Putamen (tissue), 1 donor: Measurements from ENCODE around the gene PHOSPHO1.
"Not testable (repeated sequence)": the region's sequence is repeated elsewhere in the genome, so short reads cannot be mapped to it uniquely, and the experiment has no call there.

Experiments
- DNase-seq: peaks from one replicate; pipeline ENCODE4 v3.0.0-alpha.2; 2016; ENCODE audit warnings: low spot score

PHOSPHO1 gene, protein sequence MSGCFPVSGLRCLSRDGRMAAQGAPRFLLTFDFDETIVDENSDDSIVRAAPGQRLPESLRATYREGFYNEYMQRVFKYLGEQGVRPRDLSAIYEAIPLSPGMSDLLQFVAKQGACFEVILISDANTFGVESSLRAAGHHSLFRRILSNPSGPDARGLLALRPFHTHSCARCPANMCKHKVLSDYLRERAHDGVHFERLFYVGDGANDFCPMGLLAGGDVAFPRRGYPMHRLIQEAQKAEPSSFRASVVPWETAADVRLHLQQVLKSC

DNA sequence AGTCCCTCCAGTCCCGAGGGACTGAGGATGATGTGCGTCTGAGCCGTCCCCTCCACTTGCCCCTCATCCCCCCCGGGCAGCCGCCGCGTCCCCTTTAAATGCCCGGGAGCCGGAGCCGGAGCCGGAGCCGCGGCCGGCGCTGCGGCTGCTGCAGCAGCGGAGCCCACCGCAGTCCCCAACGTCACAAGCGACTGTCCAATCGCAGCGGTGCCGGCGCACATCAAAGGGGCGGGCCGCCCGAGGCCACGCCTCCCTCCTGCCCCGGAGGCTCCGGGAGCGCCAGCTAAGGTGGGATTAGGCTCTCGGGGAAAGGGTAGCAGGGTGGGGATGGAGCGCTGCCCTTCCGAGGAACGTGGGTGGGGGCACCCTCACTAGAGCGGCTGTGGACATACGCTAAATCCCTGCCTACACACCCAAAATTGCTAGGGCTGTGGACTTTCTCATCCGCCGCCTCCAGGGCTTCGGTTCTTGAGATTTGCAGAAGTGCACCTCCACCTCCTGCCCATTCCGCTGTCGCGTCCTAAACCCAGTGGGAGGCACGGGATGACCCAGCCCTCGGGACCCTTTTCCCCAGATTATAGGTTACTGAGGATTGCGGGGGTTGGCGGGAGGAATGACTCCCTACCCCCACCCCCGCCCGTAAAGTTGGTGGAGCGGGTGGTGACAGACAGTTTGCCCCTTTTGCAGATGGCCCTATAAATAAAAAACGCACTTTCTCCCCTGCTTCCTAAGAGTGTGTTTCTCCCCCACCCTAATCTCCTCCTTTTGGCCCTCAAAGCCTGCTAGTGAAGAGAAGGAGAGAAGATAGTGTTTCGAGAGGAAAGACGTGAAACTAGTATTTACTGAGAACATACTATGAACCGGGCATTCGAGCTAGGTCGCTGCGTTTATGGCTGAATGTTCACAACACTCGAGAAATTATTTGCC is at the start of gene PHOSPHO1:
Gene PHOSPHO1, minus strand, starts transcription at position 152 of the 927 bp plus-strand sequence. CDS start 4,096 bp downstream, outside the sequence.
- DNase-seq, result peak; percentile 79

DNA sequence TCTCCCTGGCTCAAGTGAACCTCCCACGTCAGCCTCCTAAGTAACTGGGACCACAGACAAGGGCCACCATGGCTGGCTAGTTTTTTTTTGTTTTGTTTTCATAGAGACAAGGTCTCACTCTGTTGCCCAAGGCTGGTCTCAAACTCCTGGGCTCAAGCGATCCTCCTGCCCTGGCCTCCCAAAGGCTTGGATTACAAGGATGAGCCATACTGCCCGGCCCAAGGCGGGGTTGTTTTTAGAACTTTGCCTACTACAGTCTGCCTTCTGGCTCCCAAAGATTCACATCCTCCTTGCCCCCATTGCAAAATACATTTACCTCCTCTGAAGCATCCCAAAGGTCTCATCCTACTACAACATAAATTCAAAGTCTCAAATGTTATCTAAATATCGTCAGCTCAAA is 49.5 kb upstream of the PHOSPHO1 start:
- no peak for DNase-seq

DNA sequence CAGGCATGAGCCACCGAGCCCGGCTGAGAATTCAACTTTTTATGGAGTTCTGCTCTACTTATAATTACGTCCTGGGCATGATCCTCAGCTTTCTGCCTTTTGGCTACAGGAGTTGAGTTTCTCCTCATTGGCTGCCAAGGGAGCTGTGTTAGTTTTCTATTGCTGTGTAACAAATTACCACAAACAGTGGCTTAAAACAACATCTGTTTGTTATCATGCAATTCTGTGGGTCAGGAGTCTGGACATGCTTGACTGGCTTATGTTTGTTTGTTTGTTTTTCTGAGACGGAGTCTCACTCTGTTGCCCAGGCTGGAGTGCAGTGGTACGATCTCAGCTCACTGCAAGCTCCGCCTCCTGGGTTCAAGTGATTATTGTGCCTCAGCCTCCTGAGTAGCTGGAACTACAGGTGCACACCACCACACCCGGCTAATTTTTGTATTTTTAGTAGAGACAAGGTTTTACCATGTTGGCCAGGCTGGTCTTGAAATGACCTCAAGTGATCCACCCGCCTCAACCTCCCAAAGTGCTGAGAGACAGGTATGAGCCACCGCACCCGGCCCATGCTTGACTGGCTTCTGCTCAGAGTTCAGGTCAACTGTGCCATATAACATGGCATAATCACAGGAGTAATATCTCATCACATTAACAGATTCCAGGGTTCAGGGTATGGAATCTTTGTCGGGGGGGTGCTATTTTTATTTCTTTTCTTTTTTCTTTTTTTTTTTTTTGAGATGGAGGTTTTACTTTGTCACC is 48.9 kb upstream of the PHOSPHO1 start:
- DNase-seq, result not testable (repeated sequence)

DNA sequence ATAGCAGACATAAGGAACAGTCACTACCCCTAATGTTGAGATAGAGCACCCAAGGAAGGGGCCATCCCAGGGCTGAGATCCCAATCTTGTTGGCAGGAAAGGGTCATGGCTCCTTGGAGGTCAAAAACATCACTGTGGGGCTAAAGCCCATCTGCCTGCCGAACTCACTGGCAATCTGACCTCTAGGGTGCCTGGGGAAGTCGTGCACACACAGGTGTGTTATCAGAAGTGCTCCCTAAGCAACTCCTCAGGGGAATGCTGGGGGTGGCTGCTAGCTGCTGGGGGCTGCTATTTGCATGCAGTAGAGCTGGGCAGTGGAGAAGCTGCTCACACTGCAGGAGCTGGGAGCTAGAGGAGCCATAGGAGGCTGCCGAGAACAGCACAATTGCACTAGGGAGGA is 47.5 kb upstream of the PHOSPHO1 start:
- no peak for DNase-seq

DNA sequence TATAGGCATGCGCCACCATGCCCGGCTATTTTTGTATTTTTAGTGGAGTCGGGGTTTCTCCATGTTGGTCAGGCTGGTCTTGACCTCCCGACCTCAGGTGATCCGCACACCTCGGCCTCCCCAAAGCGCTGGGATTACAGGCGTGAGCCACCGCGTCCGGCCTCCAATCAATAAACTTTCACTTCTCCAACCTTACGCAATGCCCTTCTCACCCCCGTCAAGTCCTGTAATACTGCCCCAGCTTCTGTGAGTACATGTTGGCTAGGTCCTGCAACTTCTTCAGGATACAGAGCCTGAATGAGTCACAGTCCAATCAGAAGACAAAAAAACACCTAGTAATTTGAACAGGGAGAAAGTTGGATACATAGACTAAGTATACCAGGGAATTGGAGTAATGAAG is 47.1 kb upstream of the PHOSPHO1 start:
- no peak for DNase-seq

DNA sequence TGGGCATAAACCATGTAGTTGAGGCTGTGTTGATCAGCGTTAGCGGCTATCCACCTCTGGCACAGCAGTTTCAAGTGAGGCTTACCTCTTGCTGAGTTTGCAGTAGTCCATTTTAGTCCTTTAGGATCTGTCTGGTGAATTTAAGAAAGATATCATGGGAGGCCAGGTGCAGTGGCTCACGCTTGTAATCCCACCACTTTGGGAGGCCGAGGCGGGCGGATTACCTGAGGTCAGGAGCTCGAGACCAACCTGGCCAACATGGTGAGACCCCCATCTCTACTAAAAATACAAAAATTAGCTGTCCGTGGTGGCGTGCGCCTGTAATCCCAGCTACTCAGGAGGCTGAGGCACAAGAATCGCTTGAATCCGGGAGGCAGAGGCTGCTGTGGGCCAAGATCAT is 45.4 kb upstream of the PHOSPHO1 start:
- not testable (repeated sequence) for DNase-seq

DNA sequence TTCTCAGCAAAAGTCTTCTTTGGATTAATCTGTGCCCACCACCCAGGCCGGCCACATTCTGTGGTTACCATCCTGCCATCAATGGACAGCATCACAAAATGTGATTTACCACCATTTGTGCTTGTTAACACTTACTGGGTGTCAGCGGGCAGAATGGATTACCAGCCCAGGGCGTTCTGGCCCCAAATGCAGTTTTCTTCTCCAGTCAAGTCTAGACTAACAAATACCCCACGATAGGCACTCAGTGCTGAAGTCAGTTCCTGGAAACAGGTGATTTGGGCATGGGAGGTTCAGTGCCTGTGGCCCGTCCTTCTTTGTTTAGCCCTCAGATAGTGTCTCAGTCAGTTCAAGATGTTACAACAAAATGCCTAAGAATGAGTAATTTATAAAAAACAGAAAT is 38.8 kb upstream of the PHOSPHO1 start:
- no peak for DNase-seq

DNA sequence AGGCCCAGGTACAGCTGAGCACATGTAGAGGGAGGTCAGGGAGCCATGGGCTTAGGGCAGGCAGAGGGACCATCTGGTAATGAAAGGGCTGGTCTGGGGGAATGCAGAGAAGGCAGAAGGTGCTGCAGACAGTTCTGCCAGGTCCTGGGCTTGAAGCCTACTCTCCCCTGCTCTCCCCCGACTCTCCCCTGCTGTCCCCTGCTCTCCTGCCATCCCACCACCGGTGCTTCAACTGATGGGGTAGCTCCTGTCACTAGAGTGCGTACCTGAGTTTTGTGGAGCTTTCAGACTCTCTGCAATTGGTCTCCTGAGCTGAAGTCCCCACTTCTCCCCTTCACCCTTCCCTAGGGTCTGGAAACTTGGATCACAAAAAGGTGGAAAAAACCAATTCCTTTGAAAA is 37.3 kb upstream of the PHOSPHO1 start:
- no peak for DNase-seq

DNA sequence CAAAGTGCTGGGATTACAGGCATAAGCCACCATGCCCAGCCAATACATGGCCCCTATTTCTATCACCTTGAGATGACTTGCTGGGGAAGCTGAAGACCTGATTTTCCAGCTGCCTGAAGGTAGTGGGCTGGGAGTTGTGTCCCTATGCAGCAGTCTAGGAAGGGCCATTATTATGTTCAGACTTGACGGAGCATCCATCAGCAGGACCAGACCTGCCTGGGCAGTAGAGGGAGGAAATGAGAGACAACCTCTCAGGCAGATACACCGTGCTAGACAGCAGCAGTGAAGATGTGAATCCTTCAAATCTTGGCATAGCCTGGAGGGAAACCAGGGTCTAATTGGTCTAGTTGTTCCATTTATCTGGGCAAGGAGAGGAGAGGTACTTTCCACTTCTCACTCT is 35.6 kb upstream of the PHOSPHO1 start:
- DNase-seq, result no peak

DNA sequence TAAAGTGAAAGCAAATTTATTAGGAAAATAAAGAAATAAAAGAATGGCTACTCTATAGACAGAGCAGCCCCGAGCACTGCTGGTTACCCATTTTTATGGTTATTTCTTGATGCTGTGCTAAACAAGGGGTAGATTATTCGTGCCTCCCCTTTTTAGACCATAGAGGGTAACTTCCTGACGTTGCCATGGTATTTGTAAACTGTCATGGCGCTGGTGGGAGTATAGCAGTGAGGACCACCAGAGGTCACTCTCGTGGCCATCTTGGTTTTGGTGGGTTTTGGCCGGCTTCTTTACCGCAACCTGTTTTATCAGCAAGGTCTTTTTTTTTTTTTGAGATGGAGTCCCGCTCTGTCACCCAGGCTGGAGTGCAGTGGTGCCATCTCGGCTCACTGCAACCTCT is 31.0 kb upstream of the PHOSPHO1 start:
- DNase-seq, result not testable (repeated sequence)

DNA sequence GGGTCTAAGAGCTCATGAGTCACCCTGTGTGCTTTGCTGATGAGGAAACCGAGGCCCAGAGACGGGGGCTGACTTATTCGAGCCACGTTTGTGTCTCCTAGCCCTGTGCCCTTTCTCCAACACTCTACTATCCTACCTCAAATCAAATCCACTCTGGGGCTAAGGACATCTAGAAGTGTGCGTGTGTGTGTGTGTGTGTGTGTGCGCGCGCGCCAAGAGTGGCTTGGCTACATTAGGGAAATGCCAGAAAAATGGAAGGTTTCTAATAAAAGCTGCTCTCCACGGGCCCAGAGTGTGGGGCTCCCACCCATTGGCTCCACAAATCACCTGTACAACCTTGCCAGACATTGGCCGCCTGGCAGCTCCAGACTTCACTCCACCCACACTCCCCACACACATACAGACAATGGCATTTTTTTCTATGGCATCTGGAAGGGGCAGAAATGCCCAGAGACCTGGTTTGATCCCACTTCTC is 30.3 kb upstream of the PHOSPHO1 start:
- DNase-seq, result no peak

DNA sequence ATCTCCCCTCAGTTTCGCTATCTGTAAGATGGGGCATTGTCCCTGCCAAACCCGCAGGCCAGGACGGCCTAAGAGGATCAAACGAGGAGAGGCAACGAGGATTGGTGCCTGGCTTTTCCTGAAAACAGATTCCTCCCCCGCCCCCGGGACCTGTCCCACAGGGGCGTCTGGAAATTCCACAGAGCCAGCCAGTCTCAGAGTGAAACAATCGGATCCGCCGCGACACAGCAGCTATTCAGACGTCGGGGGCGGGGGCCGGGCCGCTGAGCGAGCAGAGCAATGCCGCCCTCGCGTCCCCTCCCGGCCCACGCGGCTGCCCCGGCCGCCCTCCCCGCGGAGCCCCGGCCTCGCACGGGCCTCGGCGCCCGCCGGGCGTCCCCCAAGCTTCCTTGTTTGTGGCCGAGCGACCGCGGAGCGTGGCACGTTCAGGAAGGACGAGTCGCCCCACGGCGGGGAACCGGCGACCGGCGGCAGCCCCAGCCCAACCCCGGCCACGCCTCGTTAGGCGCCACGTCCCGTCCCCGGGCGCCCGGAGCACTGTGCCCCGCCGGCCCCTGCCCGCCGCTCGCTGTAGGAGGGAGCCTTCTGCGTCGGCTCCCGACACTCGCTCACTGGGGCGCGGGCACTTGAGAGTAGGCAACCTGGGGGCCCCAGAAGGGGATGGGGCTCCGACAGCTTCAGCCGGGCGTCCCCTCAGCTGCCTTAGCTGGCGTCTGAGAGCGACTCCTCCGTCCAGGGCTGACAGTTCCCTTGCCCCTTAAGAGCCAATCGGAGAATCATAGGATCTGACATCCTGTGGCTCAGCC is 29.6 kb upstream of the PHOSPHO1 start:
- no peak for DNase-seq

DNA sequence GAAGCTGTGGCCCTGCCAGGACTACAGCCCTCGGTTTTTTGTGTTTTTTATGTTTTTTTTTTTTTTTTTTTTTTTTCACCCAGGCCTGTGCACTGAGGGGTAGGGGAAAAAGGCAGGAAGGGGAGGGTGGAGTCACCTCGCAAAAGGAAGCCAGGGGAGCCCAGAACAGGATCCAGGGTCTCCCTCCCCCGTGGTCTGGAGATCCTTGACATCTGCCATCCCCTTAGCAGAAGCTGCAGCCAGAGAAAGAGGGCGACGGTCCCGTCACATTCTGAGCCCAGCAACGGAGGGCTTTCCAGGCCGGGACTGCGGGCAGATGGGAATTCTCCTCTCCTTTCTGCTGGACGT is 29.1 kb upstream of the PHOSPHO1 start:
- no peak for DNase-seq

DNA sequence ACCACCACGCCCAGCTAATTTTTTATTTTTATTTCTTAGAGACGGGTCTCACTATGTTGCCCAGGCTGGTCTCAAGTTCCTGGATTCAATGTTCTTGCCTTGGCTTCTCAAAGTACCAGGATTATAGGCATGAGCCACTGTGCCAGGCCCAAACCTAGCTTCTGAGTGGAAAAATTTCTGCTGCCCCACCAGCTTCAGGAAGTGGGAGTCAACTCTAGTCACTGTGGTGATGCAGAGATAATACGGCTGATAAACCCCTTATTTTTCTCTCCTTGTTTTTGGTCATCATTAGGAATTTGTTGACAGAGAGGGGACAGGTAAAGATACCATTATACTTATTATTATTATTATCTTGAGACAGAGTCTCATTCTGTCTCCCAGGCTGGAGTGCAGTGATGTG is 27.8 kb upstream of the PHOSPHO1 start:
- DNase-seq, result no peak

DNA sequence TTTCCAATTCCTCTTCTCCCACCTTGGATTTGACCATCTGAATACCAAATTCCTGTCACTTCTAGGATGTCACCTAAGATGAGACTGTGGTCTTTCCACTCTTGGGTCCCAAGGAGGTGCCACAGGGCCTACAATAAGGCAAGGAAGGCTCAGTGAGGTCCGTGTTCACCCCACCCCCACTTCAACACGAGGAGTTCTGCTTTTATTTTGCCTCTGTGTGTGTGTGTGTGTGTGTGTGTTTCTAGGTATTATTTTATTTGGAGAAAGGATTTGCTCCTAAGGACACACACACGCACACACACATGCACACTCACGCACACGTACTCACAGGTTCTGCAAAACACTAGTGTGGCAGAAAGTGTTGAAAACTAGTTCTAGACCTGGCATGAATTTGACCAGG is 24.5 kb upstream of the PHOSPHO1 start:
- no peak for DNase-seq

DNA sequence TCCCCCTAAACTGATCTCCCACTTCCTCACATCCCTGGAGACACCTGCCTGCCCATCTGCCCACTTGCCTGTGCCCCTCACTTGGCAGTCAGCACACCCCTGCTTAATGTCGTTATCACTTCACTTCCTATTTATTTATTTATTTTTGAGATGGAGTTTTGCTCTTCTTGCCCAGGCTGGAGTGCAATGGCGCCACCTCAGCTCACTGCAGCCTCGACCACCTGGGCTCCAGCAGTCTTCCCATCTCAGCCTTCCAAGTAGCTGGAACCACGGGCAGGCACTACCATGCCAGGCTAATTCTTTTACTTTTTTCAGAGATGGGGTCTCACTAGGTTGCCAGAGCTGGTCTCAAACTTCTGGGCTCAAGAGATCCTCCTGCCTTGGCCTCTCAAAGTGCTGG is 23.5 kb upstream of the PHOSPHO1 start:
- no peak for DNase-seq

DNA sequence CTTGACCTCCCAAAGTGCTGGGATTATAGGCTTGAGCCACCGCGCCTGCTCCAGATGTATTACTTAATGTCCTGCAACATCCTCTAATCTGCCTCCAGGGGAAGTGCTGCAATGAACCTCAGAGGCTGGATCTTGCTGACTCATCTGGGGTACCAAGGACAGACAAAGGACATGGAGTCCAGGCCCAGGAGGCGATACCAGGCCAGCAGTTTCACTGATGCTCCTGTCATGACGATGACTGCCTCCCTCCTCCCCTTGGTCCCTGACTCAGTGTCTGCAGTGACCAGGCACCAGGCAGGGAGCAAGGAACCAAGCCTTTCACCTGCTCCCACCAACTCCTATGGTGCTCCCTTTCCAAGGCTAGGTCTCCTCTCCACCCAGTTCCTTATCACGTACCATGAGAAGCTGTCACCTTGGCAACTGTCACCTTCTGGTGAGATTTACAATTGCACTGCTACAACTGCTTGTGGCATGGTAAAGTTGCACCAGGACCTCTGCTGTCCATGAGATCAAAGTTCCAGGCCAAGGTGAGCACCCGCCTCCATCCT is 21.6 kb upstream of the PHOSPHO1 start:
- DNase-seq, result no peak

DNA sequence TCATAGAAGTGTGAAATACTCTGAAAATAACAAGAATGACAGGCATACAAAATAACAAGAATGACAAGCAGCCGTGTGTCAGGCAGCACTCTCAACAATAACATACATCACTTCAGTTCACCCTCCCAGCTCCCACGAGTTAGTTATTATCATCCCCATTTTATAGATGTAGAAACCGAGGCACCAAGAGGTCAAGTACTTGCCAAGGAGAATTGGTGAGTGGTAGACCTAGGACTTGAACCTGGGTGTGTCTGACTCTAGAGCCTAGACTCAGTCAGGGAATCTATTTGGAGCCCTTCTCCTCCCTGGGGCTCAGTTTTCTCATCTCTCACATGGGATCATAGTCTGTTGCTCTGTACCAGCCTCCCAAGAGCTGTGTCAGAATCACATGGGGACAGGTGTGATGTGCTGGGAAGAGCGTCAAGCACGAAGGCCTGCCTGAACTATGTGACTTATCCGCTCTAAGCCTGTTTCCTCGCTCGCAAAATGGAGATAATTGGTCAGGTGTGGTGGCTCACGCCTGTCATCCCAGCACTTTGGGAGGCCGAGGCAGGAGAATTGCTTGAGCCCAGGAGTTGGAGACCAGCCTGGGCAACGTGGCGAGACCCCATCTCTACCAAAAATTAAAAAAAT is 19.4 kb upstream of the PHOSPHO1 start:
- no peak for DNase-seq

DNA sequence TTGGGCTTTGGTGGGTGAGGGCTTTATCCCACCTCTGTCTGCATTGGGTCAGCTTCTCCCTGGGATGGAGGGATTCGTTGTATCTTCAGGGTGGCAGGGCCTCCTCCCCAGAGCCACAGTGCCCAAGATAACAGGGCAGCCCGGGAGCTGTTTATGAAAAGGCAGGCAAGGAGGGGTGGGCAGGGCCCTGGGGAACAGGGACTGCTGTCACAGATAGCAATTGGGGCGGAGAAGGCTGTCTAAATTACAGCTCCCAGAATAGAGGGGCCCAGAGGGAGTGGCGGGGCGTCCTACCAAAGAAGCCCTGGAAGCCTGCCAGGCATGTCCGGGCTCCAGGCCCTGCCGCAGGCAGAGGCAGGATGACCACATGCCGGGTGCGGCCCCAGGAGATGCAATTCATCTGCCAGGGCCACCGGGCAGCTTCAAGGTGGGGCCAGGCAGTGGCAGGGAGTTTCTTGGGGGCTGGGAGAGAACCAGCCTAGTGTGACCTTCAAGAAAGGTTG is 18.8 kb upstream of the PHOSPHO1 start:
- DNase-seq, result no peak

DNA sequence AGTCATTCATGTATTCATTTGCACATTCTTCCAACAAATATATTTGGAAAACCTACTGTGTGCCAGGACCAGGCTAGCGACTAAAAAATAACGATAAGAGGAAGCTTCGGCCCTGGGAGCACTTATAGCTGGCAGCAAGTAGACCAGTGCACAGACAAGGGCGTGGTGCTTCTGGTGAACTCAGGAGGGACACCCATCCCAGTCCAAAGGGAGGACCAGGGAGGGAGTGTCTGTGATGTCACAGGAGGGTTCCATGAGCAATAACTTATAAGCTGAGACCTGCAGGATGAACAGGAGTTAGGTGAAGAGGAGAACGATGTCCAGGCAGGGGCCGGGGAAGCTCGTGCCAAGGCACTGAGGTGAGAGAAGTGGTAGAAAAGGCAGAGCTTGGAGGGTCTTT is 17.4 kb upstream of the PHOSPHO1 start:
- no peak for DNase-seq

DNA sequence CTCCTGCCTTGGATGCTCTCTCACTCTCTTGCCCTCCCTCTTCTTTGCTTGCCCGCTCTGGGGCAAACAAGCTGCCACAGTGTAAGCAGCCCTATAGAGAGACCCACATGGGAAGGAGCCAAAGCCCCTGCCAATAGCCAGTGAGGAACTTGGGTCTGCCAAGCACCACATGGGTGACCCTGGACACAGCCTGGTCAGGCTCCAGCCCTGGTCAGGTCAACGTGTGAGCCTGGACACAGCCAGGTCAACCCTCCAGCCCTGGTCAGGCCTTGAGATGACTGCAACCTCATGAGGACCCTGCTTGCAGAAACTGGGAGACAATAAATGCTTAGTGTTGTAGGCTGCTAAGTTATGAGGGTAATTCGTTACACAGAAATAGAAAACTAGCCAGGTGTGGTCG is 14.3 kb upstream of the PHOSPHO1 start:
- DNase-seq, result no peak
